ENCODE data around the gene UTP14C. TPM values are rescaled to one million over a fixed set of nuclear protein-coding genes. Genes with fewer than 3 reads are reported as not detected.

UTP14C gene
- total and polyA plus RNA-seq, 2 donors (not counting 1 experiment from before 2014, with no cell fraction given): 1.9 to 14.9 TPM

DNA sequence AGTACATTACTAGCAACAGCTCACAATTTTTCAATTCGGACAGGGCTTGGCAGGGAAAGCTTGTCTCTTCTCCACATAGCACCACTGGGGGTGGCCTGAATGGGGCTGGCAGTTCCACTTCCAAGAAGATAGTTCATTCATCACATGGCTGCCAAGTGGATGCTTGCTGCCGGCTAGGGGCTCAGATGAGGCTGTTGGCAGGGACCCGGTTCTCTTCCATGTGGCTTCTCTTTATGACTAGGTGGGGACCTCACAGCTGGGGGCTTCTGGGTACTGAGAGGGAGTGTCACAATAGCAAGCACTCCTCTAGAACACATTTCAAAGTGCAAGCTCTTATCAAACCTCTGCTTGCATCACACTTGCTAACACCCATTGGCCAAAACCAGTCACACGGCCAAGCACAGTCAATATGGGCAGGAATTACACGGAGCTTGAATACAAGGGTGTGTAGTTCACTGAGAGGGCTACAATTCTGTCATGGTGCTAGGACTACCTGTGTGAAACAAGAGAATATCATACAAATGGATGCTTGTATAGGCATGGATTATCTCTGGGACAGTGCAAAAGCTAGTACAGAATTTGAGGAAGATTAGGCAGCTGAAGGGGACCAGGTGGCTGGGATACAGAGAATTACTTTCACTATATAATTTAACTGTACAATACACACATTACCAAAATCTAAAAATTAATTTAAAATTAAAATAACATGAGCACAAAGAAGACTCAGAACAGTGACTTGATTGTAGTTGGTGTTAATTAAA is 45.5 kb upstream of the UTP14C start:
- H3K27me3 Mint-ChIP-seq: peaks cover 14% of the 10 kb centered on the region
- no peak for ATAC-seq (ENCODE audit: low read depth)
- Histone ChIP-seq H3K9me3 (ENCODE audit: control extremely low read depth in 1 of 3, control insufficient read depth in 2 of 3, insufficient read depth in 1 of 3, low read length in 2 of 3) (peaks cover 0 to 6% (median 0%) of the 10 kb centered on the region in 3 donors), H3K36me3 (replicated peaks in 1 of 2; ENCODE audit: control extremely low read depth in 1 of 2, control insufficient read depth in 1 of 2, extremely low read depth in 1 of 2, insufficient read depth in 2 of 2, low read length in 1 of 2) (no peaks in the 10 kb centered on the region), H3K4me2 (replicated peaks; ENCODE audit: low read depth, low read length, poor library complexity, severe bottlenecking) (no peak overlapping the region), H3K27me3 (replicated peaks in 1 of 4; ENCODE audit: control extremely low read depth in 1 of 4, control insufficient read depth in 3 of 4, insufficient read depth in 4 of 4, low read length in 3 of 4) (no peaks in the 10 kb centered on the region), H3K27ac (ENCODE audit: low read length in 2 of 2) (no peak overlapping the region), H2AFZ (ENCODE audit: insufficient read depth, low read depth, low read length, poor library complexity, severe bottlenecking) (no peak overlapping the region), H3K4me3 (ENCODE audit: control extremely low read depth in 1 of 5, extremely low read depth in 1 of 5, insufficient read depth in 1 of 5, low read depth in 2 of 5, low read length in 4 of 5) (no peak overlapping the region), H3K4me1 (ENCODE audit: control insufficient read depth in 2 of 2, insufficient read depth in 2 of 2, low read length in 2 of 2) (no peaks in the 10 kb centered on the region), H3K79me2 (ENCODE audit: control insufficient read depth, insufficient read depth, low read length) (no peaks in the 10 kb centered on the region), H4K20me1 (ENCODE audit: control insufficient read depth, insufficient read depth, low read length, poor library complexity, severe bottlenecking) (no peaks in the 10 kb centered on the region), H3K9ac (ENCODE audit: low read length) (no peak overlapping the region)
- intact Hi-C loops (cut with micrococcal nuclease): no loop called here
- 70% methylated on average over 2 of the region's 5 CpGs for WGBS (ENCODE audit: insufficient coverage)
- H3K4me1 Mint-ChIP-seq: no peaks in the 10 kb centered on the region
- CTCF ChIA-PET: interaction anchor here (0.8 kb wide), 1 partner anchor 55 kb away, joined by 3 read pairs; no protein-coding TSS in a partner anchor
- DNase-seq: no peak
- H3K27ac Mint-ChIP-seq: no peak overlapping the region
- no peaks in the 10 kb centered on the region for H3K9me3 Mint-ChIP-seq (ENCODE audit: insufficient read depth)
- H3K4me3 Mint-ChIP-seq: no peak overlapping the region
- TF ChIP-seq EZH2 (IDR thresholded peaks at IDR 0.05; ENCODE audit: borderline replicate concordance, insufficient read depth, low read depth, low read length, poor library complexity, severe bottlenecking): no peak
- TF ChIP-seq, protein P1, sequence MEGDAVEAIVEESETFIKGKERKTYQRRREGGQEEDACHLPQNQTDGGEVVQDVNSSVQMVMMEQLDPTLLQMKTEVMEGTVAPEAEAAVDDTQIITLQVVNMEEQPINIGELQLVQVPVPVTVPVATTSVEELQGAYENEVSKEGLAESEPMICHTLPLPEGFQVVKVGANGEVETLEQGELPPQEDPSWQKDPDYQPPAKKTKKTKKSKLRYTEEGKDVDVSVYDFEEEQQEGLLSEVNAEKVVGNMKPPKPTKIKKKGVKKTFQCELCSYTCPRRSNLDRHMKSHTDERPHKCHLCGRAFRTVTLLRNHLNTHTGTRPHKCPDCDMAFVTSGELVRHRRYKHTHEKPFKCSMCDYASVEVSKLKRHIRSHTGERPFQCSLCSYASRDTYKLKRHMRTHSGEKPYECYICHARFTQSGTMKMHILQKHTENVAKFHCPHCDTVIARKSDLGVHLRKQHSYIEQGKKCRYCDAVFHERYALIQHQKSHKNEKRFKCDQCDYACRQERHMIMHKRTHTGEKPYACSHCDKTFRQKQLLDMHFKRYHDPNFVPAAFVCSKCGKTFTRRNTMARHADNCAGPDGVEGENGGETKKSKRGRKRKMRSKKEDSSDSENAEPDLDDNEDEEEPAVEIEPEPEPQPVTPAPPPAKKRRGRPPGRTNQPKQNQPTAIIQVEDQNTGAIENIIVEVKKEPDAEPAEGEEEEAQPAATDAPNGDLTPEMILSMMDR (IDR thresholded peaks at IDR 0.05): no peak
- POLR2A ChIA-PET: no interaction called here

DNA sequence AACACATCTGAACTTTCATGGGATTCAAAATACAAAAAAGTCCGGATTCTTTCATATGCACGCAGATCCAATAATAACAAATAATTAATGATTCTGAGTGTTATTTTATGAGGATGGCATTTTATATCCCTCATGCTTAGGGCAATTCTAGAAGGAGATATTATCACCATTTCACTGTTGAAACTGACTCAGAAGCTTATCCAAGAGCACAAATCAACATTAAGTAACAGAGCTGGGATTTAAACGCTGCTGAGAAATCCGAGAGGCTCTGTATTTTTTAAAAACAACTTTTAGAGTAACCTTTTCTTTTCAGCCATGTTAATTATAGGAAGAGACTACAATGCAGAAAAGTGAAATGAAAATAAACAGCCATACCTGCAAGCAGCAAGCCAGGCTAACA is 43.6 kb upstream of the UTP14C start:
- H3K4me3 Mint-ChIP-seq: no peak overlapping the region
- Histone ChIP-seq H3K4me2 (replicated peaks; ENCODE audit: low read depth, low read length, poor library complexity, severe bottlenecking) (no peak overlapping the region), H3K4me1 (ENCODE audit: control insufficient read depth in 2 of 2, insufficient read depth in 2 of 2, low read length in 2 of 2) (no peaks in the 10 kb centered on the region), H3K79me2 (ENCODE audit: control insufficient read depth, insufficient read depth, low read length) (no peaks in the 10 kb centered on the region), H3K36me3 (replicated peaks in 1 of 2; ENCODE audit: control extremely low read depth in 1 of 2, control insufficient read depth in 1 of 2, extremely low read depth in 1 of 2, insufficient read depth in 2 of 2, low read length in 1 of 2) (no peaks in the 10 kb centered on the region), H3K9me3 (ENCODE audit: control extremely low read depth in 1 of 3, control insufficient read depth in 2 of 3, insufficient read depth in 1 of 3, low read length in 2 of 3) (peaks cover 0 to 6% (median 0%) of the 10 kb centered on the region in 3 donors), H2AFZ (ENCODE audit: insufficient read depth, low read depth, low read length, poor library complexity, severe bottlenecking) (no peak overlapping the region), H3K27ac (ENCODE audit: low read length in 2 of 2) (no peak overlapping the region), H3K4me3 (ENCODE audit: control extremely low read depth in 1 of 5, extremely low read depth in 1 of 5, insufficient read depth in 1 of 5, low read depth in 2 of 5, low read length in 4 of 5) (no peak overlapping the region), H3K9ac (ENCODE audit: low read length) (no peak overlapping the region), H4K20me1 (ENCODE audit: control insufficient read depth, insufficient read depth, low read length, poor library complexity, severe bottlenecking) (no peaks in the 10 kb centered on the region), H3K27me3 (replicated peaks in 1 of 4; ENCODE audit: control extremely low read depth in 1 of 4, control insufficient read depth in 3 of 4, insufficient read depth in 4 of 4, low read length in 3 of 4) (no peaks in the 10 kb centered on the region)
- ATAC-seq (ENCODE audit: low read depth) (no peak), DNase-seq (no peak)
- no peaks in the 10 kb centered on the region for H3K4me1 Mint-ChIP-seq
- no peak overlapping the region for H3K27ac Mint-ChIP-seq
- peaks cover 4% of the 10 kb centered on the region for H3K9me3 Mint-ChIP-seq (ENCODE audit: insufficient read depth)
- ChIA-PET POLR2A (no interaction called here), CTCF (no interaction called here)
- intact Hi-C loops (cut with micrococcal nuclease): no loop called here
- no peak for TF ChIP-seq EZH2 (IDR thresholded peaks at IDR 0.05; ENCODE audit: borderline replicate concordance, insufficient read depth, low read depth, low read length, poor library complexity, severe bottlenecking)
- TF ChIP-seq, protein P1 (IDR thresholded peaks at IDR 0.05): no peak
- H3K27me3 Mint-ChIP-seq: peaks cover 33% of the 10 kb centered on the region
- WGBS (ENCODE audit: insufficient coverage): no CpG with 5 or more reads among the region's 4 CpGs
